Germinal center (tissue), 1 donor: ENCODE measurements around the gene KLHL11.
"Not testable (repeated sequence)": the region's sequence is repeated elsewhere in the genome, so short reads cannot be mapped to it uniquely, and the experiment has no call there.

Experiments used
- DNase-seq: peaks from one replicate; pipeline ENCODE4 v3.0.0; 2012; ENCODE audit warnings: mixed read lengths, low spot score

KLHL11 gene

GRCh38 chr17:41837761-41838538 is 27.3 kb downstream of the KLHL11 start, which contains the start of gene KLHL10:
Gene KLHL10 (plus strand): TSS chr17:41837825. CDS start chr17:41837933, 108 bp downstream.
- no peak for DNase-seq

GRCh38 chr17:41836550-41837196 is 28.6 kb downstream of the KLHL11 start:
- no peak for DNase-seq

GRCh38 chr17:41835800-41836549 is 29.2 kb downstream of the KLHL11 start, which contains the start of gene NT5C3B:
Gene NT5C3B (minus strand): TSS chr17:41836232. CDS start chr17:41836193, 39 bp downstream.
- peak; percentile 88 for DNase-seq

GRCh38 chr17:41835214-41835799 is 29.9 kb downstream of the KLHL11 start:
- peak; percentile 37 for DNase-seq

- DNase-seq: not testable (repeated sequence)
These were observed 35.3 kb downstream of the KLHL11 start for GRCh38 chr17:41829961-41830360.

- no peak for DNase-seq
These were observed 39.9 kb downstream of the KLHL11 start for GRCh38 chr17:41825175-41825845.

- DNase-seq: no peak
These were observed 41.1 kb downstream of the KLHL11 start for GRCh38 chr17:41824086-41824485.

GRCh38 chr17:41823580-41823979 is 41.6 kb downstream of the KLHL11 start:
- no peak for DNase-seq

- DNase-seq: no peak
These were observed 42.1 kb downstream of the KLHL11 start for GRCh38 chr17:41823141-41823524.

GRCh38 chr17:41822216-41823140 is 42.7 kb downstream of the KLHL11 start:
- DNase-seq: no peak

GRCh38 chr17:41821776-41822175 is 43.4 kb downstream of the KLHL11 start:
- no peak for DNase-seq

- DNase-seq: no peak
These were observed 47.2 kb downstream of the KLHL11 start for GRCh38 chr17:41818024-41818423.

GRCh38 chr17:41816637-41817320 is 48.4 kb downstream of the KLHL11 start:
- DNase-seq: no peak

GRCh38 chr17:41814195-41814594 is 51.0 kb downstream of the KLHL11 start:
- DNase-seq: no peak

- DNase-seq: no peak
These were observed 51.5 kb downstream of the KLHL11 start for GRCh38 chr17:41813699-41814124.

GRCh38 chr17:41813152-41813680 is 52.0 kb downstream of the KLHL11 start:
- no peak for DNase-seq

- DNase-seq: peak; percentile 43
These were observed 52.7 kb downstream of the KLHL11 start, which contains the start of gene FKBP10 for GRCh38 chr17:41812381-41813151. Gene FKBP10 (plus strand): TSS chr17:41813004. CDS start chr17:41813035, 31 bp downstream.

GRCh38 chr17:41811549-41812380 is 53.5 kb downstream of the KLHL11 start, which contains the start of gene P3H4:
Gene P3H4 (minus strand): TSS chr17:41811949. CDS start chr17:41811915, 34 bp downstream.
- DNase-seq: peak; percentile 77
